Breast epithelium (tissue), 3 donors: ENCODE measurements around the gene AP1S2.

Experiments used
- POLR2A ChIP-seq: fragments of 450-650 bp; IDR thresholded peaks from one replicate; pipeline ENCODE4 v1.6.1; 2016; ENCODE audit warnings: antibody characterized with exemption, mild to moderate bottlenecking, moderate library complexity
- POLR2AphosphoS5 ChIP-seq, 3 donors: sonication (generic); formaldehyde crosslinking; IDR thresholded peaks; one replicate each; pipeline ENCODE4 v1.6.1; 2017; ENCODE audit warnings: antibody characterized with exemption in 3 of 3
- TF ChIP-seq, protein P1 (sequence below), 3 donors: fragments of 450-650 bp; IDR thresholded peaks; one replicate each; pipeline ENCODE4 v1.5.1; 2016 to 2017; ENCODE audit warnings: antibody characterized with exemption in 3 of 3, mild to moderate bottlenecking in 3 of 3, moderate library complexity in 3 of 3

DNA sequence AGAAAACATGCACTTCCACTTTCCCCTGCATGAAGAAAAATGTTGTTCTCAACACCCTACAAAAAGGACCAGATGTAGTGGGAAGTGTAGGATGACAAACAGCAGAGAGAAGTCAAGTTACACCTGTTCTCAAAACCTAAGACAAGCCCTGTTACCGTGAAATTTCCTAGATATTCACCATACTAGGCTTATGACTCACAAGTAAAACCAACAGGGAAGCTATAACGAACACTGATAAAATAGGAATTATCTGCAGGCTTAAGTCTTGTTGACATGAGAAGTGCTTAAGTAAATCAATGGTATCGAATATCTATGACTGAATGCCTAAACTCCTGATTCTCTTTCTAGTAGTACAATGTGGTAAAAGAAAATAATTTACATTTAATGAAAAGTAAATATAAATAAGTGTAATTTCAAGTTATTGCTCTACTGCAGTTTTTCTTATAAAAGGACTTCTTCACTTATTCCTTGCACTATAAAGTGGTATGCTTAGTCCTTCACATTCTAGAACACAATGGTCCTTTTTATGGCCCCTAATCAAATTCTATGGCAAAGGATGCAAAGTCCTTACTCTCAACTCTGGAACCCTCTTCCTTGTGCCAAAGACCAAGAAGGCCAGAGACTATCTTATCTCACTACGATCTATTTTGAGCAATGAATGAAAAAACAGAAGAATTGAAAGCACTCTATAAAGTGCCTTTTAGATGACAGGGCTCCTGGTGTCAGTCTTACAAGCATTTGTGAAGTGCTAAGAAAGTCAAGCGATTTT lies 19.6 kb downstream of the AP1S2 start:
- no peak for TF ChIP-seq POLR2AphosphoS5 (IDR thresholded peaks at IDR 0.05)
- no peak for TF ChIP-seq POLR2A
- TF ChIP-seq, protein P1, sequence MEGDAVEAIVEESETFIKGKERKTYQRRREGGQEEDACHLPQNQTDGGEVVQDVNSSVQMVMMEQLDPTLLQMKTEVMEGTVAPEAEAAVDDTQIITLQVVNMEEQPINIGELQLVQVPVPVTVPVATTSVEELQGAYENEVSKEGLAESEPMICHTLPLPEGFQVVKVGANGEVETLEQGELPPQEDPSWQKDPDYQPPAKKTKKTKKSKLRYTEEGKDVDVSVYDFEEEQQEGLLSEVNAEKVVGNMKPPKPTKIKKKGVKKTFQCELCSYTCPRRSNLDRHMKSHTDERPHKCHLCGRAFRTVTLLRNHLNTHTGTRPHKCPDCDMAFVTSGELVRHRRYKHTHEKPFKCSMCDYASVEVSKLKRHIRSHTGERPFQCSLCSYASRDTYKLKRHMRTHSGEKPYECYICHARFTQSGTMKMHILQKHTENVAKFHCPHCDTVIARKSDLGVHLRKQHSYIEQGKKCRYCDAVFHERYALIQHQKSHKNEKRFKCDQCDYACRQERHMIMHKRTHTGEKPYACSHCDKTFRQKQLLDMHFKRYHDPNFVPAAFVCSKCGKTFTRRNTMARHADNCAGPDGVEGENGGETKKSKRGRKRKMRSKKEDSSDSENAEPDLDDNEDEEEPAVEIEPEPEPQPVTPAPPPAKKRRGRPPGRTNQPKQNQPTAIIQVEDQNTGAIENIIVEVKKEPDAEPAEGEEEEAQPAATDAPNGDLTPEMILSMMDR (IDR thresholded peaks at IDR 0.05) = no peak
